ENCODE results near the gene ANO8. TPM values are rescaled to one million over a fixed set of nuclear protein-coding genes. Genes with fewer than 3 reads are reported as not detected.

ANO8 gene
- total and polyA plus RNA-seq, 2 donors (not counting 1 experiment from before 2014, with no cell fraction given): 3.0 to 5.2 TPM

- peaks cover 0 to 25% (median 1%) of the 10 kb centered on the region in 4 experiments for H3K27me3 ChIP-seq (replicated peaks in 1 of 4; ENCODE audit: control extremely low read depth in 1 of 4, control insufficient read depth in 3 of 4, insufficient read depth in 4 of 4, low read length in 3 of 4)
- peak overlapping the region; percentile 60 for H3K4me3 Mint-ChIP-seq
- WGBS (ENCODE audit: insufficient coverage): 70% methylated on average over 48 of the region's 51 CpGs
- intact Hi-C loops (cut with micrococcal nuclease): no loop called here
- peaks cover 6% of the 10 kb centered on the region for H3K27me3 Mint-ChIP-seq
- H3K4me2 ChIP-seq (replicated peaks; ENCODE audit: low read depth, low read length, poor library complexity, severe bottlenecking): peak overlapping the region; percentile 97
- H3K4me1 Mint-ChIP-seq: peaks cover 23% of the 10 kb centered on the region
- no peak overlapping the region for H3K27ac Mint-ChIP-seq
- ATAC-seq (ENCODE audit: low read depth) (no peak), DNase-seq (peak; percentile 28)
- ChIA-PET POLR2A (interaction anchor here (1.0 kb wide), 1 partner anchor 24 kb away, joined by 8 read pairs; the partner anchor contains the start of gene MRPL34), CTCF (interaction anchor here (1.3 kb wide), 1 partner anchor 42 kb away, joined by 3 read pairs; no protein-coding TSS in a partner anchor)
- peaks cover 19 to 21% of the 10 kb centered on the region in 2 donors for H3K4me1 ChIP-seq (ENCODE audit: control insufficient read depth in 2 of 2, insufficient read depth in 2 of 2, low read length in 2 of 2)
- no peaks in the 10 kb centered on the region for H3K9me3 Mint-ChIP-seq (ENCODE audit: insufficient read depth)
- H2AFZ ChIP-seq (ENCODE audit: insufficient read depth, low read depth, low read length, poor library complexity, severe bottlenecking): peak overlapping the region; percentile 90
- peak overlapping the region in 3 of 5 experiments; percentile 64 to 70 (median 66) for H3K4me3 ChIP-seq (ENCODE audit: control extremely low read depth in 1 of 5, extremely low read depth in 1 of 5, insufficient read depth in 1 of 5, low read depth in 2 of 5, low read length in 4 of 5)
- H3K79me2 ChIP-seq (ENCODE audit: control insufficient read depth, insufficient read depth, low read length): no peaks in the 10 kb centered on the region
- peaks cover 0 to 10% (median 0%) of the 10 kb centered on the region in 3 donors for H3K9me3 ChIP-seq (ENCODE audit: control extremely low read depth in 1 of 3, control insufficient read depth in 2 of 3, insufficient read depth in 1 of 3, low read length in 2 of 3)
- peak overlapping the region; percentile 65 for H3K9ac ChIP-seq (ENCODE audit: low read length)
- no peaks in the 10 kb centered on the region for H4K20me1 ChIP-seq (ENCODE audit: control insufficient read depth, insufficient read depth, low read length, poor library complexity, severe bottlenecking)
- TF ChIP-seq CTCF (IDR thresholded peaks at IDR 0.05) (no peak), EZH2 (IDR thresholded peaks at IDR 0.05; ENCODE audit: borderline replicate concordance, insufficient read depth, low read depth, low read length, poor library complexity, severe bottlenecking) (no peak)
- H3K27ac ChIP-seq (ENCODE audit: low read length in 2 of 2): no peak overlapping the region
- no peaks in the 10 kb centered on the region for H3K36me3 ChIP-seq (replicated peaks in 1 of 2; ENCODE audit: control extremely low read depth in 1 of 2, control insufficient read depth in 1 of 2, extremely low read depth in 1 of 2, insufficient read depth in 2 of 2, low read length in 1 of 2)
Observed at GRCh38 chr19:17329366-17330261, 5.0 kb downstream of the ANO8 start.

Data from B cell (primary cell).